Hepatocyte (in vitro differentiated cells): ENCODE measurements around the gene WIZ.

ENCODE experiments used
- EZH2 ChIP-seq: fragments of 200-600 bp; sonication (generic); IDR thresholded peaks from 2 replicates; pipeline ENCODE4 v1.6.1; 2016; ENCODE audit warnings: antibody characterized with exemption, mild to moderate bottlenecking, borderline replicate concordance
- TF ChIP-seq, protein P1 (sequence below): fragments of 200-600 bp; sonication (generic); IDR thresholded peaks from 2 replicates; pipeline ENCODE4 v1.5.1; 2016; ENCODE audit warnings: antibody characterized with exemption, mild to moderate bottlenecking; ENCODE audit not compliant: poor library complexity

DNA sequence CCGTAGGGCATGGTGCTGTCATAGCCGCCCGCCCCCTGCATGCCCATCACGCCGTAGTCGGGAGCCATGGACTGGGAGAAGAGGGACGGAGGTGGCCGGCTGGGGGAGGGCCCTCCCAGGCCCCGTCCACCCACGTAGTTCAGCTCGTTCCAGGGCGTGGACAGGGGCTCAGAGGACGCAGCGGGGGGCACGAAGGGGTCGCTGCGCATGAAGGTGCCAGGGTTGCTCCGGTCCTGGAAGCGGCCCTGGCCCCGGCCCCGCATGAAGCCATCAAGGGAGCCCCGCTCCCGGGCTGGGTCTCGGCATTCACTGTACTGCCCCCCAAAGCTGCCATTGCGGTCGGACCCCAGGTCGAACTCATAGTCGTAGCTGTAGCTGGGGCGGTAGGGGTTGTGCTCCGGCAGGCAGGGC, 76.9 kb downstream of the WIZ start:
- TF ChIP-seq, protein P1, sequence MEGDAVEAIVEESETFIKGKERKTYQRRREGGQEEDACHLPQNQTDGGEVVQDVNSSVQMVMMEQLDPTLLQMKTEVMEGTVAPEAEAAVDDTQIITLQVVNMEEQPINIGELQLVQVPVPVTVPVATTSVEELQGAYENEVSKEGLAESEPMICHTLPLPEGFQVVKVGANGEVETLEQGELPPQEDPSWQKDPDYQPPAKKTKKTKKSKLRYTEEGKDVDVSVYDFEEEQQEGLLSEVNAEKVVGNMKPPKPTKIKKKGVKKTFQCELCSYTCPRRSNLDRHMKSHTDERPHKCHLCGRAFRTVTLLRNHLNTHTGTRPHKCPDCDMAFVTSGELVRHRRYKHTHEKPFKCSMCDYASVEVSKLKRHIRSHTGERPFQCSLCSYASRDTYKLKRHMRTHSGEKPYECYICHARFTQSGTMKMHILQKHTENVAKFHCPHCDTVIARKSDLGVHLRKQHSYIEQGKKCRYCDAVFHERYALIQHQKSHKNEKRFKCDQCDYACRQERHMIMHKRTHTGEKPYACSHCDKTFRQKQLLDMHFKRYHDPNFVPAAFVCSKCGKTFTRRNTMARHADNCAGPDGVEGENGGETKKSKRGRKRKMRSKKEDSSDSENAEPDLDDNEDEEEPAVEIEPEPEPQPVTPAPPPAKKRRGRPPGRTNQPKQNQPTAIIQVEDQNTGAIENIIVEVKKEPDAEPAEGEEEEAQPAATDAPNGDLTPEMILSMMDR: no peak
- TF ChIP-seq EZH2: no peak
